Ovary (tissue), 9 donors: Measurements from ENCODE around the gene HMCES. TPM values are rescaled to one million over a fixed set of nuclear protein-coding genes. Genes with fewer than 3 reads are reported as not detected.

Experiments used
- DNase-seq, 5 donors: peaks; one replicate each; pipeline ENCODE4 v3.0.0-alpha.2; 2019 to 2020
- H3K27ac ChIP-seq, 2 donors: fragments of 200-600 bp; one replicate each; pipeline versions ENCODE4 v1.5.1 to v1.8.0; 2019 to 2022
- H3K27me3 ChIP-seq: fragments of 200-600 bp; one replicate; pipeline ENCODE4 v1.8.0; 2022
- H3K36me3 ChIP-seq: fragments of 200-600 bp; sonication (generic); one replicate; pipeline ENCODE4 v1.5.1; 2019
- H3K4me1 ChIP-seq: one replicate; pipeline ENCODE4 v1.8.1; 2013; ENCODE audit warnings: mild to moderate bottlenecking, moderate library complexity; ENCODE audit not compliant: insufficient read depth
- H3K4me3 ChIP-seq: fragments of 200-600 bp; sonication (generic); one replicate; pipeline ENCODE4 v1.5.1; 2017
- H3K9me3 ChIP-seq, 2 donors: fragments of 200-600 bp in 1 of 2; sonication (generic) in 1 of 2; one replicate each; pipeline versions ENCODE4 v1.5.1 to v1.8.1; 2013 to 2019; ENCODE audit warnings: mild to moderate bottlenecking in 1 of 2, moderate library complexity in 1 of 2
- EP300 ChIP-seq: sonication (generic); formaldehyde crosslinking; IDR thresholded peaks from one replicate; pipeline ENCODE4 v1.6.1; 2017; ENCODE audit warnings: antibody characterized with exemption
- POLR2A ChIP-seq: fragments of 450-650 bp; IDR thresholded peaks from one replicate; pipeline ENCODE4 v1.6.1; 2017; ENCODE audit warnings: antibody characterized with exemption, mild to moderate bottlenecking, moderate library complexity
- WGBS, 3 donors: extraction: QIAGEN DNeasy Blood & Tissue Kit in 1 of 3; methylation state at CpG; one replicate each; pipeline versions ENCODE4 v1.1.5 to v1.1.7; 2013 to 2017; 5-methylcytosine and 5-hydroxymethylcytosine counted together
- intact Hi-C, 4 donors: fragments of 100-400 bp; cut with DNase I; formaldehyde crosslinking; loops; one replicate each; pipeline versions ENCODE4 v1.11.0 to v1.15.1; 2022 to 2023
- microRNA-seq, 3 donors: library from miRNA; unstranded; fragments of <30 nt; microRNA quantifications; one replicate each; pipeline versions ENCODE4 to v1.2.0, GENCODE V29; 2019 to 2020
- polyA plus RNA-seq, 2 donors: library from polyadenylated mRNA; stranded (reverse); fragments of 200-250 nt in 1 of 2; fragments of 350-450 nt in 1 of 2; fragmentation: Illumina TruSeq in 1 of 2; extraction: RNeasy Lipid Tissue Mini Kit (QIAGEN cat#74804) in 1 of 2; gene quantifications; one replicate each; pipeline ENCODE4 v1.2.3, GENCODE V29; 2013 to 2014
- small RNA-seq: library from RNA; depleted of rRNA; stranded (forward); fragments of <200 nt; gene quantifications from one replicate; pipeline ENCODE3, GENCODE V24; 2016
- total RNA-seq, 7 donors: library from RNA; depleted of rRNA in 2 of 7; stranded (reverse); fragments of >200 nt in 2 of 7; fragmentation: NEBNext Ultra II Directional in 3 of 7; extraction: Animal tissue kit (Norgen Biotek cat#: 25700) in 3 of 7; gene quantifications; one replicate each; pipeline versions ENCODE4 v1.1.0 to v1.2.4, GENCODE V29; 2016 to 2023
- TF ChIP-seq, protein P1 (sequence below), 3 donors: fragments of 450-650 bp in 2 of 3; fragments of 200-600 bp in 1 of 3; IDR thresholded peaks; one replicate each; pipeline versions ENCODE4 v1.5.1 to v1.8.0; 2016 to 2022; ENCODE audit warnings: antibody characterized with exemption in 3 of 3, mild to moderate bottlenecking in 1 of 3
- donor health status: DM: no; HTN: no; CAD: no; lungs with moderate emphysema.
- donor health status: DM: no; HTN: no; CAD: no.
- donor health status: Bipolar disorder and iron deficiency.
- donor health status: DM: yes; HTN: yes; CAD: no.
- donor health status: DM: no; HTN: no; CAD: no.
- donor health status: DM: yes; HTN: yes; CAD: no.

The HMCES gene
- total and polyA plus RNA-seq, 9 donors, result 15.5 to 44.5 (median 35.2) TPM

DNA sequence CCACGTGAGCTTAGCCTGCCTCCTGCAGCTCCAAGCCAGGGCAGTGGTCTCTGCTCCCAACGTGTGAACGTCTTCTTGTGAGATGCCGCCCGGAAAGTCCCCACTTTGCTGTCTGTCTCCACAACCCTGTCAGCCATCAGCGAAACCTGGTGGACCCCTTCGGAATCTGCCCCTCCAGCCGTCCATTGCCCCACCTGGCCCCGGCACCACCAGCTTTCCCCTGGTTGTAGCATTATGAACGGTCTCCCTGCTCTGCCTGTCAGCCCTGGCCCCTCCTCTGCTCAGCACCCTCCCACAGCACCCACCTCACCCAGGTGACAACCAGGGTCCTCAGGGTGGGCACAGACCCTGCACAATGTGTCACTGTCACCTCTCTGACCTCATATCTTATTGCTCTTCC, 71.1 kb downstream of the HMCES start:
- no peak for TF ChIP-seq EP300
- TF ChIP-seq POLR2A, result no peak
- TF ChIP-seq, protein P1, sequence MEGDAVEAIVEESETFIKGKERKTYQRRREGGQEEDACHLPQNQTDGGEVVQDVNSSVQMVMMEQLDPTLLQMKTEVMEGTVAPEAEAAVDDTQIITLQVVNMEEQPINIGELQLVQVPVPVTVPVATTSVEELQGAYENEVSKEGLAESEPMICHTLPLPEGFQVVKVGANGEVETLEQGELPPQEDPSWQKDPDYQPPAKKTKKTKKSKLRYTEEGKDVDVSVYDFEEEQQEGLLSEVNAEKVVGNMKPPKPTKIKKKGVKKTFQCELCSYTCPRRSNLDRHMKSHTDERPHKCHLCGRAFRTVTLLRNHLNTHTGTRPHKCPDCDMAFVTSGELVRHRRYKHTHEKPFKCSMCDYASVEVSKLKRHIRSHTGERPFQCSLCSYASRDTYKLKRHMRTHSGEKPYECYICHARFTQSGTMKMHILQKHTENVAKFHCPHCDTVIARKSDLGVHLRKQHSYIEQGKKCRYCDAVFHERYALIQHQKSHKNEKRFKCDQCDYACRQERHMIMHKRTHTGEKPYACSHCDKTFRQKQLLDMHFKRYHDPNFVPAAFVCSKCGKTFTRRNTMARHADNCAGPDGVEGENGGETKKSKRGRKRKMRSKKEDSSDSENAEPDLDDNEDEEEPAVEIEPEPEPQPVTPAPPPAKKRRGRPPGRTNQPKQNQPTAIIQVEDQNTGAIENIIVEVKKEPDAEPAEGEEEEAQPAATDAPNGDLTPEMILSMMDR (IDR thresholded peaks at IDR 0.05), result no peak
- no peak for DNase-seq
- Histone ChIP-seq H3K27me3 (no peaks in the 10 kb centered on the region), H3K27ac (no peak overlapping the region), H3K9me3 (no peaks in the 10 kb centered on the region), H3K36me3 (no peaks in the 10 kb centered on the region), H3K4me1 (no peaks in the 10 kb centered on the region), H3K4me3 (no peak overlapping the region)
- 87 to 92% (median 90%) methylated on average over 10 of the region's 10 CpGs for WGBS, 3 donors
- intact Hi-C loops, result no loop called here

DNA sequence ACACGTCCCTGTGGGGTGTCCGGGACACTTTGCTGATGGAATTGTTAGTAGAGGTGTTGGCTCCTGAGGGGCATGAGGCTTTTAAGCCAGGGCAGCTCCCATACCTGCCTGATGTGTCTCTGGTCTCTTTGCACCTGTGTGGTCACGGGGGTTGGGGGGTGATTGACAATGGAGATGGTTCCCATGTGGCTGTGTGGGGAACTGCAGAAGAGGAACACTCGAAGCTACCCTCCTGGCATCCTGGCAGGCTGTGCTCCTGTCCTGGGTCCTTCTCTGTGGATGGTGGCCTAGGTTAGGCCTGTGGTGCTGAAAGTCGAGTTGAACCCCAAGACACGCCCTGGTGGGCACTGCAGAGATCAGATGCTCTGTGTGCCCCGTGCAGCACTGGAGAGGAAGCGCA, 73.4 kb downstream of the HMCES start:
- H3K36me3 ChIP-seq, result no peaks in the 10 kb centered on the region
- TF ChIP-seq, protein P1 (IDR thresholded peaks at IDR 0.05), result no peak
- TF ChIP-seq POLR2A (no peak), EP300 (no peak)
- H3K4me1 ChIP-seq, result no peaks in the 10 kb centered on the region
- WGBS, 3 donors, result 82 to 86% (median 85%) methylated on average over 8 of the region's 8 CpGs
- no peak for DNase-seq
- H3K4me3 ChIP-seq, result no peak overlapping the region
- H3K27ac ChIP-seq, result no peak overlapping the region
- H3K9me3 ChIP-seq, result no peaks in the 10 kb centered on the region
- intact Hi-C loops, result no loop called here
- no peaks in the 10 kb centered on the region for H3K27me3 ChIP-seq

GRCh38 chr3:129352650-129353588, 74.2 kb downstream of the HMCES start:
- Histone ChIP-seq H3K9me3 (no peaks in the 10 kb centered on the region), H3K27ac (no peak overlapping the region), H3K4me3 (no peak overlapping the region), H3K4me1 (no peaks in the 10 kb centered on the region), H3K27me3 (no peaks in the 10 kb centered on the region), H3K36me3 (no peaks in the 10 kb centered on the region)
- no peak for DNase-seq
- TF ChIP-seq, protein P1 (IDR thresholded peaks at IDR 0.05), result no peak
- TF ChIP-seq POLR2A (no peak), EP300 (no peak)
- intact Hi-C loops, result no loop called here
- WGBS, 3 donors, result 62 to 68% (median 66%) methylated on average over 14 of the region's 14 CpGs

GRCh38 chr3:129353589-129353941, 74.9 kb downstream of the HMCES start:
- Histone ChIP-seq H3K4me1 (no peaks in the 10 kb centered on the region), H3K27me3 (no peaks in the 10 kb centered on the region), H3K27ac (no peak overlapping the region), H3K9me3 (no peaks in the 10 kb centered on the region), H3K4me3 (no peak overlapping the region), H3K36me3 (no peaks in the 10 kb centered on the region)
- TF ChIP-seq POLR2A, result no peak
- no peak for DNase-seq
- 69 to 76% (median 75%) methylated on average over 5 of the region's 5 CpGs for WGBS, 3 donors
- intact Hi-C loops, result no loop called here

Small RNAs within 50 kb of the gene (microRNA-seq; reads per million reads assigned to microRNA genes)
- 0 to 0.75 (median 0.16) reads per million in 3 donors for gene MIR6826

Small RNAs within 50 kb of the gene (small RNA-seq; reads per million reads assigned to genes)
- gene MIR6826, result not detected

Other genes with a start within 250 kb of the HMCES start
- gene GP9, start 218.1 kb upstream of the HMCES start, total RNA-seq, result not detected
- gene GP9, start 218.1 kb upstream of the HMCES start, polyA plus RNA-seq, result not detected
- gene RAB43, start 157.1 kb upstream of the HMCES start, total RNA-seq, result 10 to 100 TPM; 10.9 to 37.7 (median 24.8) TPM
- gene RAB43, start 157.1 kb upstream of the HMCES start, polyA plus RNA-seq, result 10 to 100 TPM in 1 of 2 donors, under 1 TPM in 1; 0.88 to 22.3 TPM
- gene ISY1, start 117.8 kb upstream of the HMCES start, total RNA-seq, result 10 to 100 TPM; 13.1 to 36.6 (median 28.5) TPM
- 10 to 100 TPM; 31.7 to 45.3 TPM for gene ISY1, start 117.8 kb upstream of the HMCES start, polyA plus RNA-seq
- 100 to 1,000 TPM; 383 to 530 (median 467) TPM for gene CNBP, start 95.0 kb upstream of the HMCES start, total RNA-seq
- 100 to 1,000 TPM; 408 to 540 TPM for gene CNBP, start 95.0 kb upstream of the HMCES start, polyA plus RNA-seq
- gene COPG1, start 29.3 kb upstream of the HMCES start, total RNA-seq, result 100 to 1,000 TPM in 5 of 7 donors, 10 to 100 TPM in 2; 49.2 to 147 (median 115) TPM
- gene COPG1, start 29.3 kb upstream of the HMCES start, polyA plus RNA-seq, result 100 to 1,000 TPM in 1 of 2 donors, 10 to 100 TPM in 1; 62.6 to 133 TPM
- 1 to 10 TPM in 6 of 7 donors, under 1 TPM in 1; 0.94 to 8.4 (median 1.7) TPM for gene EFCAB12, start 149.8 kb downstream of the HMCES start, total RNA-seq
- under 1 TPM; 0.53 to 0.67 TPM for gene EFCAB12, start 149.8 kb downstream of the HMCES start, polyA plus RNA-seq
- 10 to 100 TPM; 26.8 to 60.0 (median 29.4) TPM for gene MBD4, start 161.1 kb downstream of the HMCES start, total RNA-seq
- 10 to 100 TPM; 19.5 to 28.0 TPM for gene MBD4, start 161.1 kb downstream of the HMCES start, polyA plus RNA-seq
- 10 to 100 TPM; 27.7 to 58.1 (median 46.7) TPM for gene IFT122, start 161.4 kb downstream of the HMCES start, total RNA-seq
- gene IFT122, start 161.4 kb downstream of the HMCES start, polyA plus RNA-seq, result 10 to 100 TPM; 20.8 to 32.6 TPM
- gene RHO, start 249.8 kb downstream of the HMCES start, total RNA-seq, result under 1 TPM in 2 of 7 donors, not detected in 5; 0.13 to 0.24 TPM
- gene RHO, start 249.8 kb downstream of the HMCES start, polyA plus RNA-seq, result not detected